HepG2 (cell line): ENCODE results near the gene SVOPL. TPM values are rescaled to one million over a fixed set of nuclear protein-coding genes. Genes with fewer than 3 reads are reported as not detected.

Experiments used
- AHR ChIP-seq: IDR thresholded peaks from 2 replicates; pipeline ENCODE4 v1.6.1; 2018; ENCODE audit warnings: missing genetic modification reagents, missing compliant biosample characterization
- ATF4 ChIP-seq, 2 experiments: fragments of 450-650 bp in 1 of 2; sonication (generic) in 1 of 2; formaldehyde crosslinking; IDR thresholded peaks; 2 replicates each; pipeline versions ENCODE4 v1.5.0 to v1.8.0; 2020 to 2022; ENCODE audit warnings: mild to moderate bottlenecking in 1 of 2, missing genetic modification reagents in 1 of 2
- DPF2 ChIP-seq: sonication (generic); formaldehyde crosslinking; IDR thresholded peaks from 2 replicates; pipeline ENCODE4 v1.4.0; 2020; ENCODE audit warnings: mild to moderate bottlenecking, low read depth, missing genetic modification reagents, borderline replicate concordance
- EP300 ChIP-seq, 3 experiments: sonication (generic) in 1 of 3; formaldehyde crosslinking in 1 of 3; IDR thresholded peaks; 2 replicates each; pipeline versions ENCODE4 v1.5.1 to v1.6.1; 2011 to 2020; ENCODE audit warnings: low read depth in 2 of 3, low read length in 2 of 3, borderline replicate concordance in 1 of 3, improper control_type of control experiment in 1 of 3, mild to moderate bottlenecking in 1 of 3, missing genetic modification reagents in 1 of 3, moderate library complexity in 1 of 3
- ERF ChIP-seq: IDR thresholded peaks from 2 replicates; pipeline ENCODE4 v1.6.1; 2018; ENCODE audit warnings: missing biosample characterization, missing genetic modification reagents
- ETV5 ChIP-seq: IDR thresholded peaks from 2 replicates; pipeline ENCODE4 v1.6.1; 2018; ENCODE audit warnings: missing biosample characterization, missing genetic modification reagents, inconsistent platforms, borderline replicate concordance
- GATA4 ChIP-seq: sonication (generic); IDR thresholded peaks from 2 replicates; pipeline ENCODE4 v1.6.1; 2016; ENCODE audit warnings: antibody characterized with exemption, low read depth, borderline replicate concordance
- GATAD2A ChIP-seq: IDR thresholded peaks from 2 replicates; pipeline ENCODE4 v1.6.1; 2016
- GFI1 ChIP-seq: sonication (generic); formaldehyde crosslinking; IDR thresholded peaks from 2 replicates; pipeline ENCODE4 v1.5.0; 2020; ENCODE audit warnings: missing genetic modification reagents, mild to moderate bottlenecking, borderline replicate concordance
- HNF1A ChIP-seq, 2 experiments: sonication (generic) in 1 of 2; formaldehyde crosslinking in 1 of 2; IDR thresholded peaks; 2 replicates each; pipeline versions ENCODE4 v1.4.0 to v1.6.1; 2016 to 2020; ENCODE audit warnings: borderline replicate concordance in 1 of 2, low read depth in 1 of 2, mild to moderate bottlenecking in 1 of 2, missing genetic modification reagents in 1 of 2
- NCOA2 ChIP-seq: sonication (generic); formaldehyde crosslinking; IDR thresholded peaks from 2 replicates; pipeline ENCODE4 v1.8.0; 2022; ENCODE audit warnings: inconsistent platforms
- RBM22 ChIP-seq: fragments of 200-400 bp; formaldehyde crosslinking; optimal IDR thresholded peaks from 2 replicates; pipeline ENCODE3; 2017; ENCODE audit warnings: mild to moderate bottlenecking, low read length, moderate library complexity
- SOX6 ChIP-seq, 2 experiments: fragments of 450-650 bp in 1 of 2; sonication (generic) in 1 of 2; formaldehyde crosslinking in 1 of 2; IDR thresholded peaks; 2 replicates each; pipeline versions ENCODE4 v1.4.0 to v1.6.1; 2017 to 2020; ENCODE audit warnings: antibody characterized with exemption in 1 of 2, mild to moderate bottlenecking in 1 of 2, missing genetic modification reagents in 1 of 2
- SSRP1 ChIP-seq: IDR thresholded peaks from 2 replicates; pipeline ENCODE4 v1.6.1; 2016; ENCODE audit warnings: control low read depth
- polyA plus RNA-seq, 8 experiments: library from polyadenylated mRNA; depleted of rRNA in 3 of 8; stranded (reverse) in 7 of 8; unstranded in 1 of 8; fragments of >200 nt; fragmentation: Illumina TruSeq in 4 of 8; extraction: Trizol in 4 of 8; gene quantifications; 2 replicates each; pipeline versions ENCODE4 v1.2.1 to v1.2.3, GENCODE V29; 2011 to 2016; ENCODE audit warnings: low read depth in 4 of 8, missing spikeins in 1 of 8, mixed read lengths in 1 of 8; ENCODE audit not compliant: insufficient read depth in 1 of 8
- total RNA-seq, 5 experiments: library from RNA; depleted of rRNA; stranded (reverse); fragments of >200 nt; fragmentation: Illumina TruSeq; extraction: Trizol; gene quantifications; 2 replicates each; pipeline ENCODE4 v1.2.3, GENCODE V29; 2016; ENCODE audit warnings: low read depth in 1 of 5
- TF ChIP-seq, protein P1 (sequence below): sonication (generic); formaldehyde crosslinking; conservative IDR thresholded peaks from 2 replicates; pipeline ENCODE4 v1.8.0; 2022; ENCODE audit warnings: mild to moderate bottlenecking, moderate library complexity, missing genetic modification reagents
- TF ChIP-seq, protein P2 (sequence below): sonication (generic); formaldehyde crosslinking; IDR thresholded peaks from 2 replicates; pipeline ENCODE4 v1.9.0; 2022; ENCODE audit warnings: missing genetic modification reagents, mild to moderate bottlenecking, borderline replicate concordance
- TF ChIP-seq, protein P3 (sequence below): sonication (generic); IDR thresholded peaks from 2 replicates; pipeline ENCODE4 v1.6.1; 2016; ENCODE audit warnings: low read depth, borderline replicate concordance

Gene SVOPL
- total and polyA plus RNA-seq, 2 of the 13 experiments (the other 11 are each of a cell fraction or from before 2014, with no cell fraction given) = not detected

DNA sequence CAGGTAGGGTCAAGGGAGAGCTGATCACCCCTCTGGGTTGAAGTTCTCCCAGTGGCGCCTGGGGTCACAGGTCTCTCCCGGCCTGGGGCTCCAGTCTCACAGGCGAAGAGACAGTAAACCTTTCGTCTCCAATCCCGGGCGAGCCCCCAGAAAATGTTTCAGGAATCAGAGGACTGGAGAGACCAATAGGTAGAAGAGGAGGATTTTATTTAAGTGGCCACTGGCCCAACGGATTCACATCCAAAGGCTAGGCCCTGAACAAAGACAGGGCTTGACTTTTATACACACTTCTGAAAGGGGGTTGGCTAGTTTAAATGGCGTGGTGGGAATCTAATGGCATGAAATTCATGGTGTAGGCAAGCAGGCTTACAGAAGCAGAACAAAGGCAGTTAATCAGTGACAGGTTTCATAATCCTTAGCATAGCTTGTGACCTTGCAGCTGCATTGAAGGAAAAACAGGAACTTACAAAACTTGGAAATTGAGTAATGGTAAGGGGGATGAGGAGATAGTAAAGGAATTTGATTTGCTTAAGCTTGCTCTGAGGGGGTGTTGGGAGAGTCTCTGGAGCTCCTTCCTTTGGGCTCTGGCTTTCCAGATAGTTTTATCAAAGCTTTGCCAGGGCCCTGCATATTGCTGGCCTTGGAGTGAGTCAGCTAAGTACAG lies 135.6 kb downstream of the SVOPL start (continued):
- no peak for TF ChIP-seq SOX6 (IDR thresholded peaks at IDR 0.05)
- TF ChIP-seq SOX6 (CRISPR knock-in tag; IDR thresholded peaks at IDR 0.05) = peak; percentile 98
- peak; percentile 89 for TF ChIP-seq RBM22
- peak; percentile 98 for TF ChIP-seq NCOA2 (CRISPR knock-in tag)
- peak in 1 of 2 experiments; percentile 96; a peak in 2 of 4 replicates for TF ChIP-seq EP300 (IDR thresholded peaks at IDR 0.05; ENCODE audit: low read depth in 2 of 2, low read length in 2 of 2)
- TF ChIP-seq EP300 (CRISPR knock-in tag; IDR thresholded peaks at IDR 0.05; ENCODE audit: borderline replicate concordance) = peak; percentile 97
- TF ChIP-seq HNF1A (IDR thresholded peaks at IDR 0.05; ENCODE audit: low read depth) = peak; percentile 96
- TF ChIP-seq HNF1A (CRISPR knock-in tag; IDR thresholded peaks at IDR 0.05; ENCODE audit: borderline replicate concordance) = peak; percentile 98
- TF ChIP-seq, protein P1, sequence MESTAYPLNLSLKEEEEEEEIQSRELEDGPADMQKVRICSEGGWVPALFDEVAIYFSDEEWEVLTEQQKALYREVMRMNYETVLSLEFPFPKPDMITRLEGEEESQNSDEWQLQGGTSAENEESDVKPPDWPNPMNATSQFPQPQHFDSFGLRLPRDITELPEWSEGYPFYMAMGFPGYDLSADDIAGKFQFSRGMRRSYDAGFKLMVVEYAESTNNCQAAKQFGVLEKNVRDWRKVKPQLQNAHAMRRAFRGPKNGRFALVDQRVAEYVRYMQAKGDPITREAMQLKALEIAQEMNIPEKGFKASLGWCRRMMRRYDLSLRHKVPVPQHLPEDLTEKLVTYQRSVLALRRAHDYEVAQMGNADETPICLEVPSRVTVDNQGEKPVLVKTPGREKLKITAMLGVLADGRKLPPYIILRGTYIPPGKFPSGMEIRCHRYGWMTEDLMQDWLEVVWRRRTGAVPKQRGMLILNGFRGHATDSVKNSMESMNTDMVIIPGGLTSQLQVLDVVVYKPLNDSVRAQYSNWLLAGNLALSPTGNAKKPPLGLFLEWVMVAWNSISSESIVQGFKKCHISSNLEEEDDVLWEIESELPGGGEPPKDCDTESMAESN (CRISPR knock-in tag) = peak; percentile 26
- peak; percentile 64; the same call in 1 of the 2 replicates for TF ChIP-seq GFI1
- peak; percentile 91 for TF ChIP-seq ERF (CRISPR knock-in tag)
- TF ChIP-seq, protein P2, sequence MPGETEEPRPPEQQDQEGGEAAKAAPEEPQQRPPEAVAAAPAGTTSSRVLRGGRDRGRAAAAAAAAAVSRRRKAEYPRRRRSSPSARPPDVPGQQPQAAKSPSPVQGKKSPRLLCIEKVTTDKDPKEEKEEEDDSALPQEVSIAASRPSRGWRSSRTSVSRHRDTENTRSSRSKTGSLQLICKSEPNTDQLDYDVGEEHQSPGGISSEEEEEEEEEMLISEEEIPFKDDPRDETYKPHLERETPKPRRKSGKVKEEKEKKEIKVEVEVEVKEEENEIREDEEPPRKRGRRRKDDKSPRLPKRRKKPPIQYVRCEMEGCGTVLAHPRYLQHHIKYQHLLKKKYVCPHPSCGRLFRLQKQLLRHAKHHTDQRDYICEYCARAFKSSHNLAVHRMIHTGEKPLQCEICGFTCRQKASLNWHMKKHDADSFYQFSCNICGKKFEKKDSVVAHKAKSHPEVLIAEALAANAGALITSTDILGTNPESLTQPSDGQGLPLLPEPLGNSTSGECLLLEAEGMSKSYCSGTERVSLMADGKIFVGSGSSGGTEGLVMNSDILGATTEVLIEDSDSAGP = no peak; the same call in 1 of the 2 replicates
- no peak; the same call in 1 of the 2 replicates for TF ChIP-seq AHR (CRISPR knock-in tag)
- 0 out of 2 replicates have a peak, but pooled peaks have one; percentile 11 for TF ChIP-seq SSRP1
- TF ChIP-seq DPF2 (CRISPR knock-in tag) = peak; percentile 76; the same call in 1 of the 2 replicates
- TF ChIP-seq ETV5 (CRISPR knock-in tag) = peak; percentile 96
- TF ChIP-seq ATF4 (CRISPR knock-in tag; IDR thresholded peaks at IDR 0.05) = peak in 1 of 2 experiments; percentile 88; a peak in 2 of 4 replicates
- TF ChIP-seq GATA4 = peak; percentile 88; the same call in 1 of the 2 replicates
- TF ChIP-seq, protein P3, sequence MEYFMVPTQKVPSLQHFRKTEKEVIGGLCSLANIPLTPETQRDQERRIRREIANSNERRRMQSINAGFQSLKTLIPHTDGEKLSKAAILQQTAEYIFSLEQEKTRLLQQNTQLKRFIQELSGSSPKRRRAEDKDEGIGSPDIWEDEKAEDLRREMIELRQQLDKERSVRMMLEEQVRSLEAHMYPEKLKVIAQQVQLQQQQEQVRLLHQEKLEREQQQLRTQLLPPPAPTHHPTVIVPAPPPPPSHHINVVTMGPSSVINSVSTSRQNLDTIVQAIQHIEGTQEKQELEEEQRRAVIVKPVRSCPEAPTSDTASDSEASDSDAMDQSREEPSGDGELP = peak; percentile 35; the same call in 1 of the 2 replicates
- peak; percentile 99 for TF ChIP-seq GATAD2A (CRISPR knock-in tag)
